ENCODE results near the gene NEK6. TPM values are rescaled to one million over a fixed set of nuclear protein-coding genes. Genes with fewer than 3 reads are reported as not detected.

The NEK6 gene
- total RNA-seq, 1 donor from 2014 or later: 137 TPM

DNA sequence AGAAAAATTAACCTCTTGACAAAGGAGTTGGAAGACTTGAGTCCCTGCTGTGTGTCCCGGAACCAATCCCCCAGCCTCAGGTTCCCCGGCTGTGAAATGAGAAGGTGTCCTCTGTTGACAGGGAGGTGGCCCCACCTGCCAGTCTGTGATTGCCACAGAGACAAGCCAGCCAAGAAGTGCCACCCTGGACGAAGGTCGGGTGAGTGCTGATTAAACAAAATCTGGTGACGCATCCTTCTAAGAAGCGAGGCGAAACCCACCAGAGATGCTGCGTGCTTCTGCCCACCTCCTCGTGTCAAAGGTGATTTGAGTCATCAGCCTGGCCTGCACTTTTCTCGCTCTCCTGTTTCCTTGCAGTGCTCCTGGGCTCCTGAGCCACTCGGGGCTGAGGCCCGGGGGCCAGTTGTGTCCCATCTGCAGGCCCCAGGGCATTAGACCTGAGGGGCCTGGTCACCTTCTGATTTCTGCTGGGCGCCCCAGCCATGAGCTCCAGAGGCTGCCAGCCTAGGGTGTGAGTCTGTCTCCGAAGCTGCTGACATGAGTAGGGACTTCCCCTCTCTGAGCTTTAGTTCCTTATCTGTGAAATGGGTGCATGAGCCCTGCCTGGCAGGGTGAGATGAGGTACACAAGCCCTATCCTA, 28.7 kb downstream of the NEK6 start:
- Histone ChIP-seq H3K27me3 (no peaks in the 10 kb centered on the region), H3K36me3 (no peaks in the 10 kb centered on the region), H3K27ac (peak overlapping the region; percentile 90), H3K4me1 (peaks cover 85% of the 10 kb centered on the region), H3K4me3 (peak overlapping the region; percentile 8), H3K9me3 (no peaks in the 10 kb centered on the region)
- ATAC-seq (peak; percentile 50), DNase-seq (peak; percentile 80)
- intact Hi-C loops (cut with DNase I): no loop called here
- TF ChIP-seq, protein P1, sequence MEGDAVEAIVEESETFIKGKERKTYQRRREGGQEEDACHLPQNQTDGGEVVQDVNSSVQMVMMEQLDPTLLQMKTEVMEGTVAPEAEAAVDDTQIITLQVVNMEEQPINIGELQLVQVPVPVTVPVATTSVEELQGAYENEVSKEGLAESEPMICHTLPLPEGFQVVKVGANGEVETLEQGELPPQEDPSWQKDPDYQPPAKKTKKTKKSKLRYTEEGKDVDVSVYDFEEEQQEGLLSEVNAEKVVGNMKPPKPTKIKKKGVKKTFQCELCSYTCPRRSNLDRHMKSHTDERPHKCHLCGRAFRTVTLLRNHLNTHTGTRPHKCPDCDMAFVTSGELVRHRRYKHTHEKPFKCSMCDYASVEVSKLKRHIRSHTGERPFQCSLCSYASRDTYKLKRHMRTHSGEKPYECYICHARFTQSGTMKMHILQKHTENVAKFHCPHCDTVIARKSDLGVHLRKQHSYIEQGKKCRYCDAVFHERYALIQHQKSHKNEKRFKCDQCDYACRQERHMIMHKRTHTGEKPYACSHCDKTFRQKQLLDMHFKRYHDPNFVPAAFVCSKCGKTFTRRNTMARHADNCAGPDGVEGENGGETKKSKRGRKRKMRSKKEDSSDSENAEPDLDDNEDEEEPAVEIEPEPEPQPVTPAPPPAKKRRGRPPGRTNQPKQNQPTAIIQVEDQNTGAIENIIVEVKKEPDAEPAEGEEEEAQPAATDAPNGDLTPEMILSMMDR (IDR thresholded peaks at IDR 0.05): no peak

DNA sequence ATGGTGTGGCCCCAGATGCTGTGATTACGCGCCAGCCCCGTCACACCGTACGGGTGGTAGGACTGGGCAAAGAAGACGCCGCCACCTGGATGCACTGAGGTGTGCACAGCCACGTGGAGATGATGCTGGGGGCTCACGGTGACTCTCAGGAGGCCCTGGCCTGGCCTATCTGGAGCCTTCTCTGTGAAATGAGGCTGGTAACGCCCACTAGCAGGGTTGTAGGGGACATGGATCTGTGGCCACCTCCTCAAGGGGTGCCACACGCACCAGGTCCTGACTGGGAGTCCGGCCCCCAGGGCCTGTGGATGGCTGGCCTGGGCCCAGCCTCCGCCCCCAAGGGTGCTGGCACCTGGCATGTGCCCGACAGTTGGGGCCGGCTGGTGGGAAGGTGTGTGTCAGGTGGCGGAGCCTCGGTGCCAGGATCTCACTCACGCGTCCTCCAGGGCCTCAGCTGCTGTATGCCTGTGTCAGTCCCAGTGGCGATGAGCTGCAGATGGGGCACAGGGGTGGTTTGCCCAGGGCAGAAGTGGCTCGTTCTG, 32.4 kb downstream of the NEK6 start:
- intact Hi-C loops (cut with DNase I): no loop called here
- H3K9me3 ChIP-seq: no peaks in the 10 kb centered on the region

DNA sequence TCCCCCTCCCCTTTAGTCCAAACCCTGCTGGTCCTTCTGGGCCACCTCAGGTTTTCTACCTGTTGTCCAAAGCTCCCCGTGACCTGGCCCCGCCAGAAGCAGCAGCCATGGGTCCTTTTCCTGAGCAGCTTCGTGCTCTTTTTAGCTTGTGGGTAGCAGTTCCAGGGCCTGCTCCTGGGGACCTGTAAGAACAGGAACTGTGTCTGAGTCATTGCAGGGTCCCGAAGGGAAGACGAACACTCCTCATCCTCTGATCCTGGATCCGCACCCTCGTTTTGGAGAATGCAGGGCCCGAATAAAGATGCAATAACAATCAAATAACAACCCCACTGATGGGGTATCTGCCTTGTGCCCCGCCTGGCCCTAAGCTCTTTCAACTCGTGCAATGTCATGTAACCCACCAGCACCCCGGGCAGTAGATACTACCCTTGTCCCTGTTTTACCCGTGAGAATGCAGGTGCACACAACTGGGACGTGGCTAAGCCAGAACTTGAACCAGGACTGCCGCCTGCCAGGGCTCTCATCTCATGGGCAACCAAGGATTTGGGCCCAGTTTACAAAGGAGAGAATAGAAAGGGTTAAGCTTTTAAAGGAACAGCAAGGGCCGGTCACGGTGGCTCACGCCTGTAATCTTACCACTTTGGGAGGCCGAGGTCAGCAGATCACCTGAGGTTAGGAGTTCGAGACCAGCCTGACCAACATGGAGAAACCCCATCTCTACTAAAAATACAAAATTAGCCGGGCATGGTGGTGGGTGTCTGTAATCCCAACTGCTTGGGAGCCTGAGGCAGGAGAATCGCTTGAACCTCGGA, 33.2 kb downstream of the NEK6 start:
- no peak for DNase-seq
- TF ChIP-seq, protein P1 (IDR thresholded peaks at IDR 0.05): no peak
- peak overlapping the region; percentile 37 for H3K27ac ChIP-seq
- peaks cover 91% of the 10 kb centered on the region for H3K4me1 ChIP-seq
- H3K27me3 ChIP-seq: no peaks in the 10 kb centered on the region
- H3K9me3 ChIP-seq: no peaks in the 10 kb centered on the region
- H3K36me3 ChIP-seq: no peaks in the 10 kb centered on the region
- H3K4me3 ChIP-seq: no peak overlapping the region
- intact Hi-C loops (cut with DNase I): no loop called here
- no peak for ATAC-seq

More for the DNA sequence above, 32.4 kb downstream of the NEK6 start:
- no peak overlapping the region for H3K4me3 ChIP-seq
- DNase-seq (no peak), ATAC-seq (no peak)
- H3K4me1 ChIP-seq: peaks cover 91% of the 10 kb centered on the region
- TF ChIP-seq, protein P1 (IDR thresholded peaks at IDR 0.05): no peak
- no peaks in the 10 kb centered on the region for H3K27me3 ChIP-seq
- peak overlapping the region; percentile 37 for H3K27ac ChIP-seq
- no peaks in the 10 kb centered on the region for H3K36me3 ChIP-seq

DNA sequence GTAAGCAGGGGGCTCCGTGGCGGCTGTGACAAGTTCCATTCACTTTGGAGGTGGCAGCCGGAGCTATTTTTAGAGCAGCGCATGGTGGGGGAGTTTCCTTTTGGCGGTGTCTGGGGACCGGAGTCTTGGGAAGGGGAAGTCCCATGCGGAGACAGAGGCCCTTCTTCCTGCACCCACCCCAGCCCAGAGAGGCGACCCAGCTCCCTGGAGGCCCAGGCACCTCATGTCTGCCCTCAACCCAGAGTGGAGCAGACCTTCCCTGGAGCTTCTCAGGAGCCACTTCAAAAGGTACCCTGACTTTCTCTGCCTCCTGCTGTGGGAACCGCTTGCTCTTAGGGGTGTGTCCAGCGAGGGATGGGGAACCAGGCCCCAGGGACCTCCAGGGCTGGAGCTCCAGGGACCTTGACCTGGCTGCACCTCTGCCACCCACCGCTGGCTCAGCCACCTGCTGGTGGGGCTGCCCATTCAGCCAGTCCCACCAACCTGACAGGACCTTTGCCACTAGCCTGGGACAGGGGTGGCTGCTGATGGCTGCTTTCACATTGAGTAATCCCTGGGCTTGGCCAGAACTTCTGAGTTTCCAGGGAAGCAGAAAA, 34.1 kb downstream of the NEK6 start:
- intact Hi-C loops (cut with DNase I): no loop called here
- H3K27ac ChIP-seq: peak overlapping the region; percentile 36

More for the DNA sequence above, 34.1 kb downstream of the NEK6 start:
- DNase-seq: no peak
- Histone ChIP-seq H3K36me3 (no peaks in the 10 kb centered on the region), H3K4me3 (no peak overlapping the region), H3K9me3 (no peaks in the 10 kb centered on the region), H3K27me3 (no peaks in the 10 kb centered on the region), H3K4me1 (peaks cover 91% of the 10 kb centered on the region)
- TF ChIP-seq, protein P1 (IDR thresholded peaks at IDR 0.05): no peak
- peak; percentile 61 for ATAC-seq
